ENCODE data around the gene ZNF33A. TPM values are rescaled to one million over a fixed set of nuclear protein-coding genes. Genes with fewer than 3 reads are reported as not detected.
"Not testable (repeated sequence)": the region's sequence is repeated elsewhere in the genome, so short reads cannot be mapped to it uniquely, and the experiment has no call there.

ZNF33A gene
- polyA plus RNA-seq, 1 donor = 70.9 TPM

- DNase-seq = no peak
These were observed 28.4 kb downstream of the ZNF33A start for GRCh38 chr10:38038932-38039245.

GRCh38 chr10:38043516-38043915 lies 33.0 kb downstream of the ZNF33A start:
- no peak for DNase-seq

GRCh38 chr10:38045129-38045528 lies 34.7 kb downstream of the ZNF33A start:
- DNase-seq = no peak

- DNase-seq = no peak
These were observed 37.2 kb downstream of the ZNF33A start for GRCh38 chr10:38047666-38048065.

DNA sequence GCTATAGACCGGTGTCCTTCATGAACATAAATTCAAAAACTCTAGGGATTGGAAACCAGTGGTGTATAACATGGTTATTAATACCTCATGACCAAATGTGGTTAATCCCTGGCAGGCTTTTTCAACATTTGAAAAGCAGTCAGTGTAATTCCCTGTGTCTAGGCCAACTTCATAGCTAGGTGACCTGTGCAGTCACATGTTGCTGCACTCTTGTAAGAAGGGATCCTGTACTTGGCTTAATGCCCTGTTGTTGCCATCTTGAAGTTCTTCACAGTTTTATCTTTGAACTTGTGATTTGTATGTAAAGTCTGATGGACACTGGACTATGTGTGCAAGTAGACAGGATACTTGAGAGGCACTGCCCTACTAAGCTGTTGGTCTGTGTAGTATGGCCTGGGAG lies 39.7 kb downstream of the ZNF33A start:
- DNase-seq = no peak

GRCh38 chr10:38054361-38054797 lies 43.9 kb downstream of the ZNF33A start:
- no peak for DNase-seq

- DNase-seq = not testable (repeated sequence)
These were observed 44.9 kb downstream of the ZNF33A start for GRCh38 chr10:38055274-38055894.

DNA sequence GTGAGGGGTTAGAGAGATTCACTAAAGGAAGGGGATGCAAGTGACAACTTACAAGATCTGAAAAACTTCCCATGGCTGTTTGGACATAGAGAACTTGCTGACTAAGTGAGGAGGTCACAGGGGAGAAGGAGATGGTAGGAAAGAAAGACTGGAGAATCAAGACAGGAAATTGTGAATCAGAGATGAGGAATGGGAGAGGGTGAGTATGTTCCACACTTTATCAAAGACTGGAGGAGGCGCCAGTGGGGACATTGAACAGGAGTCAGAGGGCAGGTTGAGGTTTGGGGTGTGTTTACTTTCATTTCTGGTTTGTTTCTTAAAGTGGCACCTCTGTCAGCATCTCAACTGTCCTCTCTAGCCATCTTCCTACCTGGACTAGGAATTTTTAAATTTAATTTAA lies 59.2 kb downstream of the ZNF33A start:
- not testable (repeated sequence) for DNase-seq

GRCh38 chr10:38070501-38070900 lies 60.0 kb downstream of the ZNF33A start:
- no peak for DNase-seq

DNA sequence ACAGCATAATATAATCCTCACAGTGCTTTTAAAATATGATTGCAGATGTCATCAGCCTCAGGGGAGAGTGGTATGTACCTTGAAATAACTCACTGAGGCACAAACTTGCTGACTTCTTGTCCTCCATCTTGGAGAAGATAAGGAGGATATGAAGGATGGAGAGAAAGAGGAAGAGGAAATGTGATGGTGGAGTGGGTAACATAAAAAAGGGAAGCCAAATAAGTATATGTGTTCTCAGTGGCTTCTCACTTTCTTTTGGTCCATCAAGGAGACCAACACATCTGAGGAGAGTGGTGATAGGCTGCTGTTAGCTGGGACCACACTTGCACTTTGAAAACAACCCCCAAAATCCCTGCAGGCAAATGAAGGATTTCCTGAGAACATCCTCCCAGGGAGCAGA lies 62.1 kb downstream of the ZNF33A start:
- DNase-seq = no peak

- DNase-seq = no peak
These were observed 66.2 kb downstream of the ZNF33A start for GRCh38 chr10:38076687-38077086.

- not testable (repeated sequence) for DNase-seq
These were observed 82.8 kb downstream of the ZNF33A start for GRCh38 chr10:38093318-38093717.

DNA sequence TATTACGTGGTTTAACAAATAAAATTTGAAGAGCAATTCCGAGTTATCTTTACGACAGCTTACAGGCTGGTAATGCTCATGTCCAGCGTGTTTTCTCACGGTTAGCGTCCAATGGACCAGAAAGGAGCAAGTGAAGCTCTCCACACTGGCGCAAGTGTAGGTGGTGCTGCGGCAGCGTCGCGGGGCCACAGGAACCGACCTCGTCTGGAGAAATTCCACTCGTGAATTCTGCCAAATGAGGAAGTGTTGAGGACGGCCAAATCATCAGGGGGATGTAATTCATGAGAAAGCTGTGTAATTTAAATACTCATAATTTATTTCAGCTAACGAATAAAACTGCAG lies 83.3 kb downstream of the ZNF33A start:
- DNase-seq = no peak

- peak; percentile 97 for DNase-seq
These were observed 83.9 kb downstream of the ZNF33A start, which contains the start of gene ZNF37A for GRCh38 chr10:38094158-38094926. Gene ZNF37A, plus strand, starts transcription at chr10:38094337. Its CDS starts 2,281 bp downstream, at chr10:38096618.

- no peak for DNase-seq
These were observed 84.6 kb downstream of the ZNF33A start for GRCh38 chr10:38094927-38095574.

DNA sequence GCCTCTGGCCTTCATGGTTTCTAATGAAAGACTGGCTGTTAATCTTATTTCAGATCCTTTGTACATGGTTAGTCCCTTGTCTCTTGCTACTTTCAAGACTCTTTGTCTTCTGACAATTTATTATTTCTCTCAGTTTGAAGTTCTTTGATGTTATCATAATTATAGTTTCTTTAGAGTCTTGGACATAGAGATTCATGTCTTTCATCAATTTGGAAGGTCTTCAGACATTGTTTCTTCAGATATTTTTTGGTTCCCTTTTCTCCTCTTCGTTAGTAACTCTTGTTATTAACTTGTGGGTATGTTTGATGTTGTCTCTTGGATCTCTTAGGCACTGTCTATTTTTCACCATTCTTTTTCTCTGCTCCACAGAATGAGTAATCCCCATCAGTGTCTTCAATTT lies 92.4 kb downstream of the ZNF33A start:
- DNase-seq = no peak

GRCh38 chr10:38103756-38104155 lies 93.3 kb downstream of the ZNF33A start:
- DNase-seq = no peak

DNA sequence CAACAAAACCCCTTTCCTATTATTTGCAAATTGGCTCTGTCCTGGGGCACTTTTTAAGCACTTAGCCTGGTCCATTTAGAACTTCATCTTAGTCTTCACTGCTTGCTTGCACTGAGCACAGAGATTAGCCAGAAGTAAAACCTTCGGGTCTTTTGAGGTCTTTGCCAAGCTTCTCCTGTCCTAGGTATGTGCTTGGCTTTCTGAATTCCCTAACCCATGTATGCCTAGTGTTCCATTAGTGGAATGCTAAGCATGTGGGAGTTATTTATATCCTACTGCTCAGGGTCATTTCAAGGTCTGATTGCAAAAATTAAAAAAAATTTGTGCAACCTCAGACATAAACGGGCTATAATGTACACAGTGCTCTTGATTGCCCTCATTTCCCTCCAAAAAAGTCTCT lies 101.7 kb downstream of the ZNF33A start:
- no peak for DNase-seq

Other genes with a start within 250 kb of the ZNF33A start
- 47.3 TPM for gene ZNF248, start 153.1 kb upstream of the ZNF33A start, polyA plus RNA-seq (ENCODE audit: insufficient read length)
- 17.2 TPM for gene ZNF25, start 34.0 kb upstream of the ZNF33A start, polyA plus RNA-seq (ENCODE audit: insufficient read length)
- 24.4 TPM for gene ZNF37A, start 83.7 kb downstream of the ZNF33A start, polyA plus RNA-seq (ENCODE audit: insufficient read length)